H1 (cell line): ENCODE measurements around the gene YBX1. TPM values are rescaled to one million over a fixed set of nuclear protein-coding genes. Genes with fewer than 3 reads are reported as not detected.
"Not testable (repeated sequence)": the region's sequence is repeated elsewhere in the genome, so short reads cannot be mapped to it uniquely, and the experiment has no call there.

ENCODE experiments used
- CTCF ChIA-PET: fragments of 300-600 bp; sonication (Branson Sonifier 250); formaldehyde crosslinking; loops from one replicate; lab custom pipeline; 2021; ENCODE audit not compliant: partially characterized antibody; lab: Charles Lee
- POLR2A ChIA-PET: fragments of 300-600 bp; sonication (Branson Sonifier 250); formaldehyde crosslinking; loops from one replicate; lab custom pipeline; 2021; ENCODE audit warnings: inconsistent platforms; ENCODE audit not compliant: partially characterized antibody; lab: Charles Lee
- DNase-seq, 2 experiments: peaks; one replicate each; pipeline versions ENCODE4 v3.0.0 to v3.0.0-alpha.2; 2010 to 2022; ENCODE audit warnings: low spot score in 2 of 2, low read depth in 1 of 2, mixed read lengths in 1 of 2
- FAIRE-seq: peaks from 2 replicates; lab custom pipeline; 2011; peaks lifted over from hg19 to GRCh38; lab: Jason Lieb, UNC
- H2AFZ ChIP-seq: 2 replicates; pipeline ENCODE4 v1.8.1; 2012; ENCODE audit warnings: low read length, inconsistent platforms
- H2AK5ac ChIP-seq: 2 replicates; pipeline ENCODE4 v1.6.1; 2013; ENCODE audit warnings: low read depth, low read length
- H2BK120ac ChIP-seq: replicated peaks from 2 replicates; pipeline ENCODE3; 2013; ENCODE audit warnings: low read depth, low read length, inconsistent platforms
- H2BK12ac ChIP-seq: 2 replicates; pipeline ENCODE4 v1.6.1; 2013; ENCODE audit warnings: low read depth, low read length
- H2BK15ac ChIP-seq: 2 replicates; pipeline ENCODE4 v1.6.1; 2013; ENCODE audit warnings: low read length
- H2BK20ac ChIP-seq: 2 replicates; pipeline ENCODE4 v1.6.1; 2013; ENCODE audit warnings: low read length
- H2BK5ac ChIP-seq: 2 replicates; pipeline ENCODE4 v1.6.1; 2013; ENCODE audit warnings: low read depth, low read length
- H3K14ac ChIP-seq: 2 replicates; pipeline ENCODE4 v1.6.1; 2013; ENCODE audit warnings: inconsistent platforms; ENCODE audit not compliant: insufficient read length
- H3K18ac ChIP-seq: 2 replicates; pipeline ENCODE4 v1.6.1; 2013; ENCODE audit warnings: low read length; ENCODE audit errors: extremely low read depth
- H3K23ac ChIP-seq: 2 replicates; pipeline ENCODE4 v1.6.1; 2013; ENCODE audit warnings: inconsistent platforms; ENCODE audit not compliant: insufficient read length
- H3K23me2 ChIP-seq: 2 replicates; pipeline ENCODE4 v1.6.1; 2013; ENCODE audit warnings: low read depth, low read length
- H3K27ac ChIP-seq: 2 replicates; pipeline ENCODE4 v1.6.1; 2011; ENCODE audit warnings: low read depth, low read length, inconsistent platforms
- H3K27me3 ChIP-seq, 4 experiments: replicated peaks in 1 of 4; 1 replicate in 1 of 4; 2 replicates in 3 of 4; pipeline versions ENCODE4 v1.6.1 to v1.8.1; 2011 to 2013; ENCODE audit warnings: low read length in 3 of 4, mild to moderate bottlenecking in 3 of 4, inconsistent platforms in 2 of 4, mixed read lengths in 2 of 4, moderate library complexity in 1 of 4; ENCODE audit not compliant: control insufficient read depth in 3 of 4, insufficient read depth in 3 of 4; ENCODE audit errors: extremely low read depth in 1 of 4
- H3K36me3 ChIP-seq, 4 experiments: 2 replicates each; pipeline versions ENCODE4 v1.6.1 to v1.8.1; 2011 to 2013; ENCODE audit warnings: mild to moderate bottlenecking in 4 of 4, low read length in 3 of 4, moderate library complexity in 2 of 4, control low read depth in 1 of 4, inconsistent platforms in 1 of 4; ENCODE audit not compliant: insufficient read depth in 4 of 4, control insufficient read depth in 2 of 4
- H3K4ac ChIP-seq: replicated peaks from 2 replicates; pipeline ENCODE3; 2013; ENCODE audit warnings: low read length, low read depth, mixed read lengths, inconsistent platforms; ENCODE audit not compliant: insufficient read length
- H3K4me1 ChIP-seq, 4 experiments: replicated peaks in 1 of 4; 1 replicate in 1 of 4; 2 replicates in 3 of 4; pipeline versions ENCODE4 v1.6.1 to v1.8.1; 2011 to 2013; ENCODE audit warnings: low read length in 3 of 4, inconsistent platforms in 2 of 4, mixed read lengths in 1 of 4; ENCODE audit not compliant: insufficient read depth in 4 of 4, control insufficient read depth in 3 of 4
- H3K4me2 ChIP-seq, 2 experiments: 2 replicates each; pipeline versions ENCODE4 v1.6.1 to v1.8.1; 2011 to 2013; ENCODE audit warnings: low read depth in 2 of 2, low read length in 2 of 2, control low read depth in 1 of 2, inconsistent platforms in 1 of 2, mild to moderate bottlenecking in 1 of 2; ENCODE audit not compliant: insufficient read depth in 1 of 2
- H3K4me3 ChIP-seq, 4 experiments: fragments of 200-600, 300-600 bp in 1 of 4; sonication (generic), shearing (Covaris generic), sonication (Bioruptor Twin) in 1 of 4; 2 replicates each; pipeline versions ENCODE4 v1.5.1 to v1.8.1; 2011 to 2016; ENCODE audit warnings: low read length in 4 of 4, low read depth in 3 of 4, control low read depth in 2 of 4, inconsistent platforms in 2 of 4, mild to moderate bottlenecking in 2 of 4, mixed read lengths in 1 of 4, moderate library complexity in 1 of 4; ENCODE audit not compliant: insufficient read depth in 2 of 4; ENCODE audit errors: extremely low read depth in 1 of 4
- H3K56ac ChIP-seq: replicated peaks from 2 replicates; pipeline ENCODE3; 2013; ENCODE audit warnings: low read depth, mild to moderate bottlenecking, mixed read lengths, low read length, inconsistent platforms; ENCODE audit not compliant: insufficient read length
- H3K79me1 ChIP-seq: 2 replicates; pipeline ENCODE4 v1.6.1; 2013; ENCODE audit warnings: low read depth, low read length, control low read depth
- H3K79me2 ChIP-seq, 2 experiments: 2 replicates each; pipeline versions ENCODE4 v1.6.1 to v1.8.1; 2012 to 2013; ENCODE audit warnings: low read length in 2 of 2, mild to moderate bottlenecking in 2 of 2, inconsistent platforms in 1 of 2; ENCODE audit not compliant: insufficient read depth in 2 of 2, control insufficient read depth in 1 of 2
- H3K9ac ChIP-seq, 4 experiments: replicated peaks in 1 of 4; 1 replicate in 1 of 4; 2 replicates in 3 of 4; pipeline versions ENCODE4 v1.6.1 to v1.8.1; 2011 to 2013; ENCODE audit warnings: low read depth in 3 of 4, low read length in 3 of 4, control low read depth in 2 of 4, mild to moderate bottlenecking in 2 of 4, moderate library complexity in 2 of 4, inconsistent platforms in 1 of 4; ENCODE audit errors: extremely low read depth in 1 of 4
- H3K9me3 ChIP-seq, 2 experiments: 2 replicates each; pipeline versions ENCODE4 v1.6.1 to v1.8.1; 2012 to 2013; ENCODE audit warnings: mild to moderate bottlenecking in 2 of 2, moderate library complexity in 2 of 2, control low read depth in 1 of 2, inconsistent platforms in 1 of 2, low read depth in 1 of 2, low read length in 1 of 2, mixed read lengths in 1 of 2; ENCODE audit not compliant: insufficient read depth in 2 of 2
- H4K20me1 ChIP-seq, 2 experiments: replicated peaks in 1 of 2; 2 replicates each; pipeline versions ENCODE3 to v1.8.1; 2011 to 2013; ENCODE audit warnings: inconsistent platforms in 2 of 2, low read length in 2 of 2, mild to moderate bottlenecking in 1 of 2; ENCODE audit not compliant: insufficient read depth in 2 of 2, control insufficient read depth in 1 of 2
- H4K5ac ChIP-seq: 2 replicates; pipeline ENCODE4 v1.6.1; 2013; ENCODE audit warnings: low read length, low read depth, mixed read lengths, inconsistent platforms; ENCODE audit not compliant: insufficient read length
- H4K8ac ChIP-seq: 2 replicates; pipeline ENCODE4 v1.8.0; 2013; ENCODE audit warnings: mild to moderate bottlenecking, moderate library complexity, low read length, inconsistent platforms; ENCODE audit not compliant: insufficient read depth; ENCODE audit errors: extremely low read depth
- H4K91ac ChIP-seq: replicated peaks from 2 replicates; pipeline ENCODE3; 2013; ENCODE audit warnings: low read length, mixed read lengths, inconsistent platforms; ENCODE audit not compliant: insufficient read length
- WGBS, 2 experiments: shearing (Covaris generic) in 1 of 2; methylation state at CpG; one replicate each; pipeline versions ENCODE4 v1.1.6 to v1.1.7; 2013 to 2015; ENCODE audit warnings: low lambda C conversion rate in 2 of 2, mixed read lengths in 2 of 2, inconsistent platforms in 1 of 2, low coverage in 1 of 2, missing lambda C conversion rate in 1 of 2; ENCODE audit not compliant: insufficient replicate concordance in 2 of 2, insufficient coverage in 1 of 2, insufficient read length in 1 of 2; ENCODE audit errors: extremely low coverage in 1 of 2, missing lambda C conversion rate in 1 of 2; 5-methylcytosine and 5-hydroxymethylcytosine counted together
- polyA plus RNA-seq, 7 experiments: library from polyadenylated mRNA; depleted of rRNA in 3 of 7; stranded (reverse) in 5 of 7; unstranded in 2 of 7; fragments of >200 nt in 5 of 7; fragments of 200-250 nt in 2 of 7; gene quantifications; 1 replicate in 5 of 7; 2 replicates in 1 of 7; 4 replicates in 1 of 7; pipeline versions ENCODE4 v1.2.1 to v1.2.3, GENCODE V29; 2011 to 2013; ENCODE audit warnings: missing spikeins in 2 of 7, mixed read lengths in 2 of 7
- total RNA-seq: library from RNA; stranded (reverse); fragmentation: NEBNext Ultra II Directional; extraction: Animal tissue kit (Norgen Biotek cat#: 25700); gene quantifications from 2 replicates; pipeline ENCODE4 v1.2.1, GENCODE V29; 2021

YBX1 gene
- total and polyA plus RNA-seq, 2 of the 8 experiments (the other 6 are each of a cell fraction or from before 2014, with no cell fraction given), result 438 to 1,219 TPM

DNA sequence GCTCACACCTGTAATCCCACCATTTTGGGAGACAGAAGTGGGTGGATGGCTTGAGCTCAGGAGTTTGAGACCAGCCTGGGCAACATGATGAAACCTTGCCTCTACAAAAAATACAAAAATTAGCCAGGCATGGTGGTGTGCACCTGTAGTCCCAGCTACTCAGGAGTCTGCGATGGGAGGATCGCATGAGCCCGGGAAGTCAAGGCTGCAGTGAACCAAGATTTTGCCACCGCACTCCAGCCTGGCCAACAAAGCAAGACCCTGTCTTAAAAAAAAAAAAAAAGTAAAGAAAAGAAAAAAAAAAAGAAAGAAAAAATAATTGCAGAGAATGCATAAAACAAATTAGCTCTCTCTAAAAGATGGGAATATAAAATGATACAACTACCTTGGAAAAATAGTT, 43.6 kb downstream of the YBX1 start:
- not testable (repeated sequence) for H2BK12ac ChIP-seq, H3K9me3 ChIP-seq, H2BK120ac ChIP-seq, H3K9ac ChIP-seq, H3K23ac ChIP-seq, H3K14ac ChIP-seq, H3K27me3 ChIP-seq, H2AK5ac ChIP-seq, H3K4me2 ChIP-seq, H3K79me2 ChIP-seq, H4K8ac ChIP-seq, H2BK5ac ChIP-seq, H4K20me1 ChIP-seq, FAIRE-seq, H3K23me2 ChIP-seq, H3K36me3 ChIP-seq, H3K4me1 ChIP-seq, H3K27ac ChIP-seq, H2BK20ac ChIP-seq, H4K5ac ChIP-seq, H3K18ac ChIP-seq, H2BK15ac ChIP-seq, H3K4me3 ChIP-seq, H3K56ac ChIP-seq, H3K79me1 ChIP-seq, H3K4ac ChIP-seq, H4K91ac ChIP-seq, H2AFZ ChIP-seq
- DNase-seq, result peak in 1 of 2 experiments; percentile 10
- WGBS, 2 experiments, result 93% methylated on average over 4 of the region's 4 CpGs; no CpG with 5 or more reads in 1 of the 2 experiments
- ChIA-PET POLR2A (interaction anchor here (1.2 kb wide), 1 partner anchor 16 kb away, joined by 6 read pairs; no protein-coding TSS in a partner anchor), CTCF (interaction anchor here (1.0 kb wide), 1 partner anchor 10 kb away, joined by 3 read pairs; no protein-coding TSS in a partner anchor)
